Measurements from ENCODE around the gene MICAL2.

- TF ChIP-seq POLR2A (IDR thresholded peaks at IDR 0.05) (no peak), CTCF (IDR thresholded peaks at IDR 0.05) (no peak)
Measured at GRCh38 chr11:12128301-12128751, 17.9 kb downstream of the MICAL2 start.
